Uterus (tissue), 2 donors: ENCODE results near the gene FERMT3.

Experiments used
- POLR2A ChIP-seq, 2 donors: fragments of 450-650 bp; IDR thresholded peaks; one replicate each; pipeline ENCODE4 v1.6.1; 2016; ENCODE audit warnings: antibody characterized with exemption in 2 of 2, mild to moderate bottlenecking in 1 of 2, moderate library complexity in 1 of 2
- TF ChIP-seq, protein P1 (sequence below), 4 experiments: fragments of 200-600 bp in 2 of 4; fragments of 450-650 bp in 2 of 4; sonication (generic) in 2 of 4; IDR thresholded peaks; one replicate each; pipeline ENCODE4 v1.5.1; 2016 to 2019; ENCODE audit warnings: antibody characterized with exemption in 4 of 4, mild to moderate bottlenecking in 2 of 4, moderate library complexity in 1 of 4

DNA sequence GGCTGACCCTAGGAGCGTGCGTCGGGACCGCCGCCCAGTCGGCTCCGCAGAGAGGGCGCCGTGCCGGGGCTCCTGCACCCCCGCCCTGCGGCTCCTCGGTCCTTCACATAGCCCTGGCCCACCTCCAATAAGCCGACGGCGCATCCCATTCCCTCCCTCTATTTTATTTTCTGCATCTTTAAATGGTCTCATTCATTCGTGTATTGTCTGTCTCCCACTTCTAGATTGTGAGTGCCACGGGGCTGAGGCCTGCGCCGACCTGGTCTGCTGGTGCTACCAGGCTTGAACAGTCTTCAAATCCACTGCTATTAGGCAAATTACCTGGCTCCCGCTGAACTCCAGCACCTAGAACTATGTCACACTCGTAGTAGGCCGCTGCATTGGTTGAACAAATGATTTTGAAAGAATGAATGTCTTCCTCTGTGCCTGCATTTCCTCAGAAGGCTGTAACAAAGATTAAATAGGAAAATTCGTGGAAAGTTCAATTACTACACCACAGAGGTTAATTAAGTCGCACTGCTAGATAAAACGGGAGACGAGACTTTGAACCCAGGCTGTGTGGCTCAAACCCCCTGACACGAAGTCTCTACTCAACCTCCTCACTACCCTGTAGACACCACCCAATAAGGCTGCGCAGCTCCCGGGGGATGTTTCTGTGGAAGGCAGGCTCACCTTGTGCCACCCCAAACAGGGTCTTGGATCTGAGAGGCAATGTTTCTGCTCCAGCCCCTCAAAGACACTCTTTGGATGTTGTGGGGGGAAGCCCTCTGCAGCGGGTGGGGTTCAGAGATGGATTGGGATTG, 41.4 kb downstream of the FERMT3 start:
- TF ChIP-seq, protein P1, sequence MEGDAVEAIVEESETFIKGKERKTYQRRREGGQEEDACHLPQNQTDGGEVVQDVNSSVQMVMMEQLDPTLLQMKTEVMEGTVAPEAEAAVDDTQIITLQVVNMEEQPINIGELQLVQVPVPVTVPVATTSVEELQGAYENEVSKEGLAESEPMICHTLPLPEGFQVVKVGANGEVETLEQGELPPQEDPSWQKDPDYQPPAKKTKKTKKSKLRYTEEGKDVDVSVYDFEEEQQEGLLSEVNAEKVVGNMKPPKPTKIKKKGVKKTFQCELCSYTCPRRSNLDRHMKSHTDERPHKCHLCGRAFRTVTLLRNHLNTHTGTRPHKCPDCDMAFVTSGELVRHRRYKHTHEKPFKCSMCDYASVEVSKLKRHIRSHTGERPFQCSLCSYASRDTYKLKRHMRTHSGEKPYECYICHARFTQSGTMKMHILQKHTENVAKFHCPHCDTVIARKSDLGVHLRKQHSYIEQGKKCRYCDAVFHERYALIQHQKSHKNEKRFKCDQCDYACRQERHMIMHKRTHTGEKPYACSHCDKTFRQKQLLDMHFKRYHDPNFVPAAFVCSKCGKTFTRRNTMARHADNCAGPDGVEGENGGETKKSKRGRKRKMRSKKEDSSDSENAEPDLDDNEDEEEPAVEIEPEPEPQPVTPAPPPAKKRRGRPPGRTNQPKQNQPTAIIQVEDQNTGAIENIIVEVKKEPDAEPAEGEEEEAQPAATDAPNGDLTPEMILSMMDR (IDR thresholded peaks at IDR 0.05), result no peak
- no peak for TF ChIP-seq POLR2A (IDR thresholded peaks at IDR 0.05)
